GM23248 (cell line): ENCODE results near the gene L3MBTL4. TPM values are rescaled to one million over a fixed set of nuclear protein-coding genes. Genes with fewer than 3 reads are reported as not detected.

Source experiments
- DNase-seq: peaks from one replicate; pipeline ENCODE4 v3.0.0-alpha.2; 2015
- H2AFZ ChIP-seq: fragments of 200-600 bp; sonication (generic); 2 replicates; pipeline ENCODE4 v1.6.1; 2016; ENCODE audit warnings: antibody characterized with exemption
- H3F3A ChIP-seq: fragments of 200-600 bp; sonication (generic); 2 replicates; pipeline ENCODE4 v1.6.1; 2016; ENCODE audit warnings: mild to moderate bottlenecking, antibody characterized with exemption, mixed run types; ENCODE audit not compliant: insufficient read depth
- H3K27ac ChIP-seq: fragments of 200-600 bp; sonication (generic); 2 replicates; pipeline ENCODE4 v1.5.1; 2016; ENCODE audit warnings: mild to moderate bottlenecking
- H3K27me3 ChIP-seq: fragments of 200-600 bp; sonication (generic); replicated peaks from 2 replicates; pipeline ENCODE4 v1.6.1; 2016; ENCODE audit warnings: mild to moderate bottlenecking; ENCODE audit not compliant: insufficient read depth
- H3K36me3 ChIP-seq: fragments of 200-600 bp; sonication (generic); 2 replicates; pipeline ENCODE4 v1.6.1; 2016; ENCODE audit warnings: low read depth, mild to moderate bottlenecking
- H3K4me1 ChIP-seq: fragments of 200-600 bp; sonication (generic); 2 replicates; pipeline ENCODE4 v1.6.1; 2016; ENCODE audit warnings: mild to moderate bottlenecking; ENCODE audit not compliant: insufficient read depth
- H3K4me2 ChIP-seq: fragments of 200-600 bp; sonication (generic); one replicate; pipeline ENCODE4 v1.6.1; 2016; ENCODE audit warnings: mild to moderate bottlenecking; ENCODE audit not compliant: unreplicated experiment
- H3K4me3 ChIP-seq: fragments of 200-600 bp; sonication (generic); 2 replicates; pipeline ENCODE4 v1.5.1; 2016; ENCODE audit warnings: mild to moderate bottlenecking
- H3K79me2 ChIP-seq: fragments of 200-600 bp; sonication (generic); 2 replicates; pipeline ENCODE4 v1.6.1; 2016; ENCODE audit warnings: mild to moderate bottlenecking; ENCODE audit not compliant: insufficient read depth
- H3K9ac ChIP-seq: fragments of 200-600 bp; sonication (generic); 2 replicates; pipeline ENCODE4 v1.6.1; 2016; ENCODE audit warnings: mild to moderate bottlenecking
- H3K9me2 ChIP-seq: fragments of 200-600 bp; sonication (generic); 2 replicates; pipeline ENCODE4 v1.6.1; 2016; ENCODE audit warnings: mixed run types, mild to moderate bottlenecking, moderate library complexity; ENCODE audit not compliant: insufficient read depth
- H3K9me3 ChIP-seq: fragments of 200-600 bp; sonication (generic); one replicate; pipeline ENCODE4 v1.6.1; 2017; ENCODE audit warnings: low read depth
- H4K20me1 ChIP-seq: fragments of 200-600 bp; sonication (generic); 2 replicates; pipeline ENCODE4 v1.6.0; 2016; ENCODE audit not compliant: insufficient read depth
- EZH2 ChIP-seq: fragments of 200-600 bp; sonication (generic); IDR thresholded peaks from 2 replicates; pipeline ENCODE4 v1.6.1; 2018; ENCODE audit warnings: antibody characterized with exemption, mild to moderate bottlenecking; ENCODE audit not compliant: insufficient read depth, poor library complexity, severe bottlenecking
- EZH2phosphoT487 ChIP-seq: fragments of 200-600 bp; sonication (generic); IDR thresholded peaks from 2 replicates; pipeline ENCODE4 v1.6.1; 2018; ENCODE audit warnings: antibody characterized with exemption, moderate library complexity, mild to moderate bottlenecking, low read depth; ENCODE audit not compliant: insufficient read depth
- WGBS, 2 experiments: methylation state at CpG; one replicate each; pipeline ENCODE4 v1.1.6; 2015 to 2017; ENCODE audit warnings: low lambda C conversion rate in 2 of 2, low coverage in 1 of 2; ENCODE audit errors: missing lambda C conversion rate in 2 of 2; 5-methylcytosine and 5-hydroxymethylcytosine counted together
- in situ Hi-C: fragments of 300-500 bp; cut with MboI; formaldehyde crosslinking; loops from 2 replicates; pipeline ENCODE4 v1.15.0; 2020
- polyA plus RNA-seq: library from polyadenylated mRNA; unstranded; fragments of >200 nt; fragmentation: Nextera tagmentation; extraction: Ambion mirVana; gene quantifications from 2 replicates; pipeline ENCODE4 v1.2.1, GENCODE V29; 2016
- total RNA-seq: library from RNA; depleted of rRNA; stranded (reverse); fragments of >200 nt; shearing (Covaris generic); gene quantifications from 2 replicates; pipeline ENCODE4 v1.2.3, GENCODE V29; 2014

The L3MBTL4 gene
- total and polyA plus RNA-seq, 2 experiments from 2014 or later, result not detected

- Histone ChIP-seq H3K27me3 (no peaks in the 10 kb centered on the region), H3K9me2 (no peaks in the 10 kb centered on the region), H3K9me3 (no peaks in the 10 kb centered on the region), H3K36me3 (no peaks in the 10 kb centered on the region), H4K20me1 (no peaks in the 10 kb centered on the region), H3F3A (no peaks in the 10 kb centered on the region), H3K27ac (no peak overlapping the region), H3K4me2 (no peak overlapping the region), H3K9ac (no peak overlapping the region), H3K79me2 (no peaks in the 10 kb centered on the region), H3K4me1 (no peaks in the 10 kb centered on the region), H3K4me3 (no peak overlapping the region), H2AFZ (no peak overlapping the region)
- DNase-seq, result no peak
- 56 to 57% methylated on average over 7 of the region's 7 CpGs for WGBS, 2 experiments
- TF ChIP-seq EZH2 (no peak), EZH2phosphoT487 (no peak)
- in situ Hi-C loops, result no loop called here
Observed at GRCh38 chr18:5939801-5940667, 474.7 kb downstream of the L3MBTL4 start.

GRCh38 chr18:5937795-5938194 lies 476.9 kb downstream of the L3MBTL4 start:
- H3K27me3 ChIP-seq, result no peaks in the 10 kb centered on the region
- TF ChIP-seq EZH2 (no peak), EZH2phosphoT487 (no peak)
- H3K79me2 ChIP-seq, result no peaks in the 10 kb centered on the region
- H2AFZ ChIP-seq, result no peak overlapping the region
- no peaks in the 10 kb centered on the region for H4K20me1 ChIP-seq
- no peak overlapping the region for H3K27ac ChIP-seq
- H3K9me2 ChIP-seq, result no peaks in the 10 kb centered on the region
- H3K36me3 ChIP-seq, result no peaks in the 10 kb centered on the region
- 17% methylated on average over 3 of the region's 3 CpGs for WGBS, 2 experiments
- DNase-seq, result no peak
- H3K9ac ChIP-seq, result no peak overlapping the region
- no peak overlapping the region for H3K4me2 ChIP-seq
- H3K4me1 ChIP-seq, result no peaks in the 10 kb centered on the region
- in situ Hi-C loops, result no loop called here
- no peak overlapping the region for H3K4me3 ChIP-seq
- H3F3A ChIP-seq, result no peaks in the 10 kb centered on the region
- no peaks in the 10 kb centered on the region for H3K9me3 ChIP-seq

GRCh38 chr18:5937121-5937520 lies 477.6 kb downstream of the L3MBTL4 start:
- Histone ChIP-seq H2AFZ (no peak overlapping the region), H3K27ac (no peak overlapping the region), H3K4me3 (no peak overlapping the region), H3K9ac (no peak overlapping the region), H3K27me3 (no peaks in the 10 kb centered on the region), H3K36me3 (no peaks in the 10 kb centered on the region), H4K20me1 (no peaks in the 10 kb centered on the region), H3K9me2 (no peaks in the 10 kb centered on the region), H3K4me2 (no peak overlapping the region), H3K4me1 (no peaks in the 10 kb centered on the region), H3F3A (no peaks in the 10 kb centered on the region), H3K79me2 (no peaks in the 10 kb centered on the region), H3K9me3 (no peaks in the 10 kb centered on the region)
- 78 to 81% methylated on average over 7 of the region's 7 CpGs for WGBS, 2 experiments
- DNase-seq, result no peak
- TF ChIP-seq EZH2 (no peak), EZH2phosphoT487 (no peak)
- in situ Hi-C loops, result no loop called here

GRCh38 chr18:5930789-5931188 lies 483.9 kb downstream of the L3MBTL4 start:
- no peaks in the 10 kb centered on the region for H3K79me2 ChIP-seq
- no peaks in the 10 kb centered on the region for H3K9me2 ChIP-seq
- no peak overlapping the region for H3K4me2 ChIP-seq
- no peak overlapping the region for H2AFZ ChIP-seq
- TF ChIP-seq EZH2phosphoT487 (no peak), EZH2 (no peak)
- H3F3A ChIP-seq, result no peaks in the 10 kb centered on the region
- H4K20me1 ChIP-seq, result no peaks in the 10 kb centered on the region
- H3K9ac ChIP-seq, result no peak overlapping the region
- no peaks in the 10 kb centered on the region for H3K4me1 ChIP-seq
- DNase-seq, result no peak
- no peaks in the 10 kb centered on the region; the same call in 1 of the 2 replicates for H3K27me3 ChIP-seq
- H3K4me3 ChIP-seq, result no peak overlapping the region
- no peaks in the 10 kb centered on the region for H3K36me3 ChIP-seq
- no peak overlapping the region for H3K27ac ChIP-seq
- 16 to 22% methylated on average over 2 of the region's 2 CpGs for WGBS, 2 experiments
- in situ Hi-C loops, result no loop called here
- no peaks in the 10 kb centered on the region for H3K9me3 ChIP-seq
